ENCODE results near the gene SAP25.
"Not testable (repeated sequence)": the region's sequence is repeated elsewhere in the genome, so short reads cannot be mapped to it uniquely, and the experiment has no call there.

The SAP25 gene

GRCh38 chr7:100575206-100575631, 1.5 kb upstream of the SAP25 start:
- FAIRE-seq, result no peak

DNA sequence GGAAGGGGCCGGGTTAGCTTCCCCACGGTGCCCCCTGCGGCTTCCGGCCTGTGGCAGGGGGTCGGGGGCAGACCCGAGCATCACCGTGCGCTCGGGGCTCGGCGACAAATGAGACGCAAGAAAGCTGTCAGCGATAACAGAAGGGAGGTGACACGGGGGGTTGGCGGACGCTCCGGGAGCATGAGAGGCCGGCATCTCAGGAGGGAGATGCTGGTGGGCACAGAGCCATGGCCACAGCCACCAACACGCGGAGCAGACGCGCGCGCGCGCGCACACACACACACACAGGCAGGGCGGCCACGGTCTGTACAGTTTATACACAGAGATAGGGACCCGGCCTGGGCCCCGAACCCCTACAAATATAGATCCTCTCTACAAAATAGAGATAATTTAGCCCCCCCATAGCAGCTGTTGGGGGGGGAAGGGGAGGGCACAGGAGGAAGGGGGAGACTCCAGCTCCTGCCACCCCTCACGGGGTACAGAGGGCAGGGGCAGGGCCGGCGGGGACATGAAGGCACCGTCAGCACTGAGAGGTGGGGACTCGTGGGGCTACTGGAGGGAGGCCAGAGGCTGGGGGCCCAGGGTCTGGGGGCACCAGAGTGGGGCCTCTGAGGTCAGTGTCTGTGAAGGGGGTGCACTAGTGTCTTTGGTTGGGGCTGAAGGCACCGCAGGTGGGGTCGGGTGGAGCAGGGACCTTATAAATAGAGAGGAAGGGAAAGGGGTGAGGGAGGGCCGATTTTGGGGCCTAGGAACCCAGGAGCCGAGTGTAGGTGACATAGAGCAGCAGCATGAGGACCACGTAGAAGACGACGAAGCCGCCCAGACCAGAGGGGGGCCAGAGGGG, 884 bp upstream of the SAP25 start:
- FAIRE-seq, result no peak

DNA sequence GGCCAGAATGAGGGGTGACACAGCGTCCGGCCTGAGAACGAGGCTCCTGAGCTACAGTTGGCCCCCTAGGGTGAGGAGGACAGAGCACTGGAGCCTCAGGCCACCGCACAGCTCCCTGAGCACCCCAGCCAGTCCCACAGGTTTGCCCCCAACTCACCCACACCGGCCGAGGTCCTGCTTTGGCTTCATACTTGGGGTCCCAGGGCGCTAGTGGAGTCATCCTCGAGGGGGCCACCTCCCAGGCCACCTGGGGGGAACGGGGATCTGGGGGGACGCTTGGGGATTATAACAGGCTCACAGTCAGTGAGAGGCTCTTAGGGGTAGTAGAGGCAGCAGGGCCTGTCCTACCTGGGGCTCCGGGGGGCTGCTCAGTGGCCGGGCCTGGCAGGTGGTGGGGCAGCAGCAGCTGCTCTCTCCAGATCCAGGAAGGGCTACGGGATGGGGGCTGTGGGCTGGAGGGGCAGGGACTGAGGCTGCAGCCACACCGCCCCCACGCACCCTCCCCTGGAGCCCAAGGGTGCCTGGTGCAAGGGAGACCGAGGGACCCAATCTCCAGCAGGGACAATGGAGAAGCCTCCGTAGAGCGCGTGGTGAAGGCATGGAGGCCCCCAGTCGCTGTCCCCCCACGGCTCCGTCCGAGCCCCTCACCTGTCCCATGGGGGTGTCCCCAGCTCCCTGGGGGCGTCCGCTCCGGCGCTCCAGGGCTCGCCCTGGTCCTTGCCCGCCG, 588 bp downstream of the SAP25 start:
- no peak for FAIRE-seq

DNA sequence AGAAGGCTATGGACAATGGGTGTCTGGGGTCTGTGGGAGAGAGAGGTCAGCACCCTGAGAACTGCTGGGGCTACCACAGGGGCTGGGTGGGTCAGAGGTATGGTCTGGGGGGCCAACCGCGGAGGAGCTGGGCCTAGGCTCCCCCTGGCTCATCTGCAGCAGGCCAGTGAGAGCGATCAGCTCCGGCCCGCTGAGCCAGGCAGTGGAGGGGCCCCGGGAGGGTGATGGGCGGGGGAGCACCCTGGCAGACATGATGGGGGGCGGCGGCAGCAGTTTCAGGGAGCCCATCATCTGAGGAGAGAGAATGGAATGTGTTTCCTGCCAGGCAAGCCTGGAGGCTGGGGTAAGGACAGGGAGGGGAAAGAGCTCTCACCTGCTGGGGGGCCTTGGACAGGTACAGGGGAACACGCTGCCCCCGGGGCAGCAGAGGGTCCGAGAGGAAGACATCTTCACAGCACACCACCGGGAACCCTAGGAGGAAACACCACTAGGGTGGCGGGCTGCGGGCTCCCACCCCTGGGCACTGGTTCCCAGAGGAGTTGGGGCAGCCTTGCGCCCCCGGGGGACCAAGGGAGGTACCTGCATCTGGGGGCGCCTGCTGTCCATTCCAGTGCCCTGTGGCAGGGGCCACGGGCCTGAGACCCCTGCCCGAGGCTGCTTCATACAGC, 1.3 kb downstream of the SAP25 start:
- FAIRE-seq, result no peak

DNA sequence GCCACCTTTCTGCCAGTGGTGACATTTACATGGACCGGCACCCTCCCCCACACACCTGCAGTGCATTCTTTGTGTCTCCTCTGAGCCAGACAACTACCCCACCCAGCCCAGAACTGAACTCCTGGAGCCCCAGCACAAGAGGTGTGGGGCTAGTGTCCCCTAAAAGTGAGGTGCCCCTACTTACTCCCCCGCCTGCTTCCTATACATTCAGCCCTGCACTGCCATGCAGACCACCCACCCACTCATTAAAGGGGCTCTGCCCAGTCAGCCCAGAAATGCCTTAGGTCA, 1.9 kb downstream of the SAP25 start:
- FAIRE-seq, result no peak

DNA sequence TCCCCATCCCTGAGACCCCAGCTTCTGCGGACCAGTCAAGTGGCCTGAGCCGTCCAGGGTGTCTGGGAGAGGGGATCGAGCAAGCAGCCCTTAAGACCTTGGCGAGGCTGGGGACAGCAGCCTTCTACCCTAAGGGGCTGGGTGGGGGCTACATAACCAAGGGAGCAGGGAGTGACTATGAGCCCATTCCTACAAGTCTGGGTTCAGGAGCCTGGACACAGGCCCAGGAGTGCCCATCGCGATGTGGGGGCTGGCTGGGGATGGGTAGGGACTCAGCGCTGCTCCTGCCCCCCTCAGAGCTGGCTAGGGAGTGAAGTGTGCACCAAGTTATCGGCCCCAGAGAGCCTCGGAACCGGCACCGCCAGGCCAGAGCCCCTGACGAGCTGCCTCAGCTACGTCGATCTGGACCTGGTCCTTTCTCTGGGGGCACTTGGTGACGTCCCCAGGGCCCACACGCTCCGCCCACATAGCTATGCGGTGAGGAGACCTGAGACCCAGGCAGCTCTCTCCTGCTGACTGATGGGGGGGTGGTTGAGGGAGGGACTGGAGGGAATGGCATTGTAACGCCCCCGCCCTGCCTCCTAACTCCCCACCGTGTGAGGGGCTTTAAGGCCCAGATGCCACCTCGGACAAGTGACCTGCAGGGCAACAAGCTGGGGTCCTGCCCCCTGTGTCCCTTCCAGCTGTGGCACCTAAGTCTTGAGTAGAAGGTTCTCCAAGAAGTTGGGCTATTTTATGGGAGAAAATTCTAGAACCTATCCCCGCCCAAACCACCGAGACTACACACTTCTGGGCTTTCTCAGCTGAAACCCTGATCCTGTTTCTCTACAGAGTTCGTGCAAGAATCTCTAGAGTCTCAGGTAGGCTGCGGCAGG, 2.5 kb downstream of the SAP25 start:
- FAIRE-seq, result peak; percentile 94

- FAIRE-seq, result peak; percentile 97
Measured at GRCh38 chr7:100568896-100569844, 4.5 kb downstream of the SAP25 start.

DNA sequence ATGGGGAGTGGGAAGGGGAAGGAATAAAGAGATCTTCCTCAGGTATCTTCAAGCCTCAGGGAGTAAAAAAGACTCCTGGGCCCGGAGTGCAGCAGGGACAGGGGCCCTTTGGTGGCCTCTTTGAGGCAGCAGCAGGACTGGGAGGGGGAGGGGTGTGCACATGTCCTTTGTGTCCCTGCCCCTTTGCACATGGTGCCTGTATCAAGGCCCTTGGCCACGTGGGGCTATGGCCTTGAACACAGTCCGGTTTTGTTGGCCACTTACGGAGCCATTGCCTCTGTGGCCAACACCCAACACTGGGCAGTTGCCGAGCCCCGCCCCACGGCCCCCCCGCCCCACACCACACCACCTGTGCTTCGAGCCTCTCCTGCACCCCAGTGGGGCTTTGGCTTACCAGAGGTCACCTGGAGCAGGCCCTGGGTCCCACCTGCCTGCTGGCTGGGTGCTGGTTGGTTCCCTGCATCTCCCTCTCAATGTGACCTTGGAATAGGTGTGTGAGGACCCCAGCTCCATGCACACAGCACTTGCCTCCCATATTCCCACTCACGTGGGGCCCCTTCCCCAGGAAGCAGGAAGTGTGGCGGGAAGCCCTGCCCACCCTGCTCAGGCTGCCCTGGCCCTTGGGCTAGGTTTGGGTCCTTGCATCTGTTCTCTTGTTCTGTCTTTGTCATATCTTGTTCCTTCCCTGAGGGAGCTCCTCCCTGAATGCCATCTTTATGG, 5.4 kb downstream of the SAP25 start:
- FAIRE-seq, result no peak

DNA sequence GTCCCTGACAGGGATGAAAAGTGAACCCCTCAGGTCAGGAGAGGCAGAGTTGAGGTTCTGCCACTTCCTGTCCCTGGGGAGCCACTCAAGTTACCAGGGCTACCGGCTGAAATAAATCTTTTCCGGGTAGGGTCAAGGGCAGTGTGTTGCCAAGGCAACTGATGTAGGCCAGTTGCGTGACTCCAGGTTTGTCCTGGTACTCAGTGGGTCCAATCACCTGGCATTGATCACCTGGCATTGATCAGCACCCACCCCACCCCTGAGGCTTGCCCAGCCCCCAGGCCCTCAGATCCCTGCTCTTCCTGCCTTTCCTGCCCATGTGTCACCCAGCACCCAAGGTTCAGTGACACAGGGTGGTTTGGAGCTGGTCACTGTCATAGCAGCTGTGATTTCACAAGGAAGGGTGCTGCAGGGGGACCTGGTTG, 5.9 kb downstream of the SAP25 start:
- FAIRE-seq, result no peak

DNA sequence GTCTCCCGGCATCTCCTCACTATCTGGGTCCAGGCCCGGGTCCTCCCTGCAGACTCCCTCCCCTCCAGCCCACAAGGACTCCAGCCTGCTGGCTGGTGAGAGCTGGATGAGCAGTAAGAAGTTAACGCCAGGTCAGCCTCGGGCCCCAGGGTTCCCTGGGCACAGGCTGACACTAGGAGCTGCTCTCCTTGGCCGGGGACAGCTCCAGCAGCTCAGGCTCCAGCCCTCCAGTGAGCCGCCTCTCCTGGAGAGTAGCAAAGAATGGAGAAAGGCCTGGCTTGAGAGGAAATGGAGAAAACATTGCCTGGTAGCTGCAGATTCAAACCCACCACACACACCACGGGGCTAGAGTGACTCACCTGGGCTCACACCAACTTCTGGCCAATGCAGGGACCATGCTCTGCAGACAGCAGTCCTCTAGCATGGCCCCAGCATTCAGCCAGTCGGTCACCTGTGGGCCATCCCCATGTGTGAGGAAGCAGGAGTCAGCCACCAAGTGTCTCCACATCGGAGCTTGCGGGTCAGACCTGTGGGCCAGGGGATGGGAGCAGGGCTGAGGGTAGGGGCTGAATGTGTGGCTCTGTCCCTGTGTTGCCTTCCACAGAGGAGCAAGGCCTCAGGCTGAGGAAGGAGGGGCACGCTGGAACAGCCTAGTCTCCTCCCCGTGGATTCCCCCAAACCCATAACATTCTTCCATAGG, 6.5 kb downstream of the SAP25 start:
- FAIRE-seq, result no peak

- no peak for FAIRE-seq
Measured at GRCh38 chr7:100566018-100566531, 7.6 kb downstream of the SAP25 start.

DNA sequence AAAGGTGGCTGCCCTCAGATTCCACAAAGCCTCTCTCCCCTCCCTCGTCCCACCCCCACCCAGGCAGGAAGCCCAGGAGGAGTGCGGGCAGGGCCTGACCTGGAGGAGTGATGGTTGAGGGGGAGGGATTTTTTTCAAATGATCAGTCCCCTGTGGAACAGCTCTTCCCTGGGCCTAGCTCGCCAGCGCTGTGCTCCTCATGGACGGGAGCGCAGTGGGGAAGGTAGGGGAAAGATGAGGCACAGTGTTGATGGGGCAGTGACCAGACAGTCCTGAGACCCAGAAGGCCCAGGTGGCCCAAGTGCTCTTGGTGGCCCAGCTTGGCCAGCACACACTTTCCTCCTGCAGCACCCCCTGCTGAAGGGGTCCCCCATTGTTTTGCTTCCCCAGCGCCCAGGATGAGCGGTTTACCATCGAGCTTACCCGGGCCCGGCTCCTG, 8.5 kb downstream of the SAP25 start:
- no peak for FAIRE-seq

GRCh38 chr7:100564405-100564804, 9.3 kb downstream of the SAP25 start:
- FAIRE-seq, result not testable (repeated sequence)

- no peak for FAIRE-seq
Measured at GRCh38 chr7:100563809-100564400, 9.8 kb downstream of the SAP25 start.

DNA sequence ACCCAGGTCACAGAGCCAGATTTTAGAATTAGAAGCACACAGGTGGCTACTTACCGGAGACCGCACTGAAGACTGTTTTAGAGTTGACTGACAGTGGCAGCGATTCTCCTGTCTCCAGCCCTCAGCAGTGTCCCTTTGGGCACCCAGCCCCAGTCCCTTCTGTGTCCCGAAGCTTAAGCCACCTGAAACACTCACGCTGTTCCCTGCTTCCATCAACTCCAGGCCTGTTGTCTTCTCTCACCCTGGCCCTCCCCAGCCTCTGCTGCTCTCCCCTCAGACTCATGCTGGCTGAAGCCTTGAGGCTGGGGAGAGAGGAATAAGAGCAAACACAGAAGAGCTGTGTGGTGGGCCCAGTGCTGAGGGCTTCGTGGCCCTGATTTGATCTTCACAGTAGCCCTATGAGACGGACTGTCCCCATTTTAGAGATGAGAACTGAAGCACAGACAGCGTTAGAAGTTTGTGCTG, 10.6 kb downstream of the SAP25 start:
- FAIRE-seq, result no peak

DNA sequence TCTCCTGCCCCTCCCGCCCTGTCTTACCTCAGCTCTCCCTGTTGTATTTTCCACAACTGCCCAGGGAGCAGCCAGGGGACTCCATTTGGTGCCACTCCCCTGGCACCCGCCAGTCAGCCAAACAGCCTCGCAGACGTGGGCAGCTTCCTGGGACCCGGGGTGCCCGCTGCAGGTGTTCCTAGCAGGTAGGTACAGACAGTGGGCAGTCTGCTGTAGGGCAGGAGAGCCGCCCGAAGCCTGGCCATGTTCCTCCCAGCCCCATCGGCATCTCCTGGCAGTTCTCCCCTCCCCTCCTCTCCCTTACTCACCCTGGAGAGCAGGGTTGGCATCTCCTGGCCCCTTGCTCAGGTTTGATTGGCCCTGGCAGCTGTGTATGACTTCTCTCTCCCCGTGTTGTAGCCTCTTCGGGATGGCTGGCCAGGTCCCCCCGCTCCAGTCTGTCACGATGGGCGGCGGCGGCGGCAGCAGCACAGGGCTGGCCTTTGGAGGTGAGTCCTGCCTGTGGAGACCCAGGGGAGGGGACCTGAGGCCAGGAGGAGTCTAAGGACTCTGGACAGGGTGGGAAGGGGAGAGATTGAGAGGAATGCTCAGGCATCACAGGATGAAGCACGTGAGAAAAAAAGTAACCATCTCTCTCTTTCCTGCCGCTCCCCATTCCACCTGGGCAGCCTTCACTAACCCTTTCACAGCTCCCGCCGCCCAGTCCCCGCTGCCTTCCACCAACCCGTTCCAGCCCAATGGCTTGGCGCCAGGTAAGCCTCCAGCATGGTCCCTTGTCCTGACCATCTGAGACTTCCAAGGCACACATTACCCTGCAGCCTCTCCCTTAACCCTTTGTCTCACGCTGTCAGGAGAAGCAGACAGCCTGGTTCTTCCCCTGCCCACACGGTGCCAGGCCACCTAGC, 11.3 kb downstream of the SAP25 start:
- FAIRE-seq, result no peak

GRCh38 chr7:100561491-100562194, 12.1 kb downstream of the SAP25 start:
- FAIRE-seq, result no peak

GRCh38 chr7:100559127-100559526, 14.6 kb downstream of the SAP25 start:
- FAIRE-seq, result no peak

Measured in G401.6 (cell line).